Heart right ventricle (tissue), 16 donors: ENCODE results near the gene ZDHHC24. TPM values are rescaled to one million over a fixed set of nuclear protein-coding genes. Genes with fewer than 3 reads are reported as not detected.

ENCODE experiments used
- ATAC-seq, 8 donors: fragments of 200-7000 bp; cut with Tn5 transposase; one replicate each; pipeline ENCODE4 v1.9.1; 2020; ENCODE audit warnings: mild to moderate bottlenecking in 8 of 8, moderate library complexity in 8 of 8, moderate number of reproducible peaks in 1 of 8
- DNase-seq, 2 donors: peaks; one replicate each; pipeline ENCODE4 v3.0.0-alpha.2; 2020
- H3K27ac ChIP-seq, 10 donors: fragments of 200-600 bp; sonication (generic) in 2 of 10; one replicate each; pipeline versions ENCODE4 v1.5.0 to v1.8.0; 2020 to 2022; ENCODE audit warnings: mild to moderate bottlenecking in 3 of 10
- H3K27me3 ChIP-seq, 7 donors: fragments of 200-600 bp; one replicate each; pipeline ENCODE4 v1.8.0; 2021 to 2022; ENCODE audit warnings: mild to moderate bottlenecking in 2 of 7
- H3K36me3 ChIP-seq, 9 donors: fragments of 200-600 bp; sonication (generic) in 1 of 9; one replicate each; pipeline versions ENCODE4 v1.5.0 to v1.8.0; 2020 to 2022; ENCODE audit warnings: mild to moderate bottlenecking in 2 of 9
- H3K4me1 ChIP-seq, 9 donors: fragments of 200-600 bp; sonication (generic) in 1 of 9; one replicate each; pipeline versions ENCODE4 v1.5.0 to v1.8.0; 2020 to 2022; ENCODE audit warnings: mild to moderate bottlenecking in 4 of 9
- H3K4me3 ChIP-seq, 10 donors: fragments of 200-600 bp; sonication (generic) in 2 of 10; one replicate each; pipeline versions ENCODE4 v1.5.0 to v1.8.0; 2020 to 2022; ENCODE audit warnings: mild to moderate bottlenecking in 7 of 10, moderate library complexity in 2 of 10
- H3K9me3 ChIP-seq, 11 donors: fragments of 200-600 bp in 10 of 11; sonication (generic) in 2 of 11; one replicate each; pipeline versions ENCODE4 v1.5.0 to v1.8.0; 2013 to 2022; ENCODE audit warnings: mild to moderate bottlenecking in 2 of 11, control low read depth in 1 of 11, moderate library complexity in 1 of 11
- WGBS, 2 donors: extraction: QIAGEN DNeasy Blood & Tissue Kit; methylation state at CpG; one replicate each; pipeline ENCODE4 v1.1.7; 2013; ENCODE audit warnings: inconsistent platforms in 1 of 2; 5-methylcytosine and 5-hydroxymethylcytosine counted together
- intact Hi-C, 10 donors: fragments of 100-400 bp; cut with DNase I; formaldehyde crosslinking; loops; one replicate each; pipeline versions ENCODE4 v1.11.1 to v1.14.2; 2022
- polyA plus RNA-seq, 2 donors: library from polyadenylated mRNA; stranded (reverse); fragments of 200-250 nt; gene quantifications; one replicate each; pipeline ENCODE4 v1.2.3, GENCODE V29; 2013
- total RNA-seq, 10 donors: library from RNA; stranded (reverse); fragmentation: NEBNext Ultra II Directional in 3 of 10; extraction: Animal tissue kit (Norgen Biotek cat#: 25700) in 3 of 10; gene quantifications; one replicate each; pipeline versions ENCODE4 v1.2.1 to v1.2.4, GENCODE V29; 2021 to 2023
- TF ChIP-seq, protein P1 (sequence below), 9 donors: fragments of 200-600 bp; sonication (generic) in 2 of 9; IDR thresholded peaks; one replicate each; pipeline versions ENCODE4 v1.5.0 to v1.8.0; 2021 to 2022; ENCODE audit warnings: antibody characterized with exemption in 9 of 9, mild to moderate bottlenecking in 5 of 9, moderate library complexity in 1 of 9
- donor health status: Arrhythmogenic right ventricular cardiomyopathy.
- donor health status: ischemic (EF 13 %, LVEDD 7.1; RV severe dilation, severe dysfunction).
- donor health status: healthy with polysubstance abuse.
- donor health status: DM: no; HTN: yes; CAD: no.
- donor health status: DM: no; HTN: no; CAD: no.
- donor health status: ischemic (EF 25% LVEDD 6.9; RV normal size, moderate dysfunction).
- donor health status: ischemic (EF 25% LVEDD 5.7; RV mildly dilated, moderate dysfunction).
- donor health status: healthy.
- donor health status: DM: yes; HTN: yes; CAD: no.
- donor health status: Ischemic cardiomyopathy.
- donor health status: ischemic (EF 35%, LVEDD 5.7; RV mildly dilated, moderate dysfunction).
- donor health status: nonischemic (EF 11% LVEDD 7.7; RV severe dilation, severe dysfunction).
- donor health status: DM: yes; HTN: yes; CAD: no.
- donor health status: PGD.
- donor health status: ischemic (EF 29% LVEDD 5.4; RV normal size, mild dysfunction).
- donor health status: nonischemic (EF 23%, LVEDD 6.1; RV moderate dilation, normal function).

The ZDHHC24 gene
- total and polyA plus RNA-seq, 12 donors, result 4.6 to 8.4 (median 5.8) TPM

DNA sequence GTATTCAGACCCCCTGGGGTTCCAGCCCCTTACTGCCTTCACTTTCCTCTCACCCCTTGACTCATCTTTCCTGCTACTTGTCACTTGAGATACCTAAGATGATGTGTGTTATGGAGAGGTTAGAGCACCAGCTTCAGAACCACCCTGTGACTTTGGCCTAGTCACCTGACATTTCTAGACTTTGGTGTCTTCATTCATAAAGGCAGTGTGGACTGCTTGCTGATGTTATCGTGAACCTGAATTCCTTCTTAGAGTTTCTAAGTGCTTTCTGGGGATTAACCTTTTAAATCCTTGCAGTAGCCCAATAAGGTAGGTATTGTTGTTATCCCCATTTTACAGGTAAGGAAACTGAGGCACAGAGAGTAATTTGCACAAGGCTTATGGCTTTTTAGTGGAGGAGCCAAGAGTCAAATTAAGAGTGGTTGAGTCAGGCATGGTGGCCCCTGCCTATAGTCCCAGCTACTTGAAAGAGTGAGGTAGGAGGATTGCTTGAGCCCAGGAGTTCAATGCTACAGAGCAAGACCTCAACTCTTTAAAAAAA, 40.5 kb downstream of the ZDHHC24 start:
- TF ChIP-seq, protein P1, sequence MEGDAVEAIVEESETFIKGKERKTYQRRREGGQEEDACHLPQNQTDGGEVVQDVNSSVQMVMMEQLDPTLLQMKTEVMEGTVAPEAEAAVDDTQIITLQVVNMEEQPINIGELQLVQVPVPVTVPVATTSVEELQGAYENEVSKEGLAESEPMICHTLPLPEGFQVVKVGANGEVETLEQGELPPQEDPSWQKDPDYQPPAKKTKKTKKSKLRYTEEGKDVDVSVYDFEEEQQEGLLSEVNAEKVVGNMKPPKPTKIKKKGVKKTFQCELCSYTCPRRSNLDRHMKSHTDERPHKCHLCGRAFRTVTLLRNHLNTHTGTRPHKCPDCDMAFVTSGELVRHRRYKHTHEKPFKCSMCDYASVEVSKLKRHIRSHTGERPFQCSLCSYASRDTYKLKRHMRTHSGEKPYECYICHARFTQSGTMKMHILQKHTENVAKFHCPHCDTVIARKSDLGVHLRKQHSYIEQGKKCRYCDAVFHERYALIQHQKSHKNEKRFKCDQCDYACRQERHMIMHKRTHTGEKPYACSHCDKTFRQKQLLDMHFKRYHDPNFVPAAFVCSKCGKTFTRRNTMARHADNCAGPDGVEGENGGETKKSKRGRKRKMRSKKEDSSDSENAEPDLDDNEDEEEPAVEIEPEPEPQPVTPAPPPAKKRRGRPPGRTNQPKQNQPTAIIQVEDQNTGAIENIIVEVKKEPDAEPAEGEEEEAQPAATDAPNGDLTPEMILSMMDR (IDR thresholded peaks at IDR 0.05), result no peak
- intact Hi-C loops, result no loop called here
- H3K9me3 ChIP-seq, result no peaks in the 10 kb centered on the region
- ATAC-seq (no peak), DNase-seq (no peak)
- H3K36me3 ChIP-seq, result peaks cover 0 to 59% (median 0%) of the 10 kb centered on the region in 9 donors
- WGBS, 2 donors, result 61 to 92% methylated on average over 1 of the region's 1 CpG
- no peak overlapping the region for H3K4me3 ChIP-seq
- H3K4me1 ChIP-seq, result peaks cover 0 to 8% (median 3%) of the 10 kb centered on the region in 9 donors
- no peaks in the 10 kb centered on the region for H3K27me3 ChIP-seq
- H3K27ac ChIP-seq, result no peak overlapping the region

DNA sequence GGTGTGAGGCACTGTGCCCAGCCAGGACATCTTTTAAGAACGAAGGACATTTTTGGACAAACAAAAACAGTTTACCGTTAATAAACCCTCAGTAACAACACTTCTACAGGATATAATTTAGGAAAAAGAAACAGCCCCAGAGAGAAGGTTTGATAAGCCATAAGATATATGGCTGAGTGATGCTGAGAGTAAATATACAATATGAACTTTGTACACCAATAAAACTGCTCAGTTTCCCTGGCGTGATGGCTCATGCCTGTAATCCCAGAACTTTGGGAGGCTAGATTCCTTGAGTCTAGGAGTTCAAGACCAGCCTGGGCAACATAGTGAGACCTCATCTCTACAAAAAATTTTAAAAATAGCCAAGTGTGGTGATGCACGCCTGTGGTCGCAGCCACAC, 47.3 kb downstream of the ZDHHC24 start:
- 94 to 98% methylated on average over 5 of the region's 5 CpGs for WGBS, 2 donors
- no peak overlapping the region for H3K27ac ChIP-seq
- TF ChIP-seq, protein P1 (IDR thresholded peaks at IDR 0.05), result no peak
- ATAC-seq (no peak), DNase-seq (no peak)
- intact Hi-C loops, result no loop called here
- H3K4me1 ChIP-seq, result no peaks in the 10 kb centered on the region
- no peak overlapping the region for H3K4me3 ChIP-seq
- H3K27me3 ChIP-seq, result no peaks in the 10 kb centered on the region
- H3K9me3 ChIP-seq, result no peaks in the 10 kb centered on the region
- peaks cover 0 to 95% (median 9%) of the 10 kb centered on the region in 9 donors for H3K36me3 ChIP-seq

DNA sequence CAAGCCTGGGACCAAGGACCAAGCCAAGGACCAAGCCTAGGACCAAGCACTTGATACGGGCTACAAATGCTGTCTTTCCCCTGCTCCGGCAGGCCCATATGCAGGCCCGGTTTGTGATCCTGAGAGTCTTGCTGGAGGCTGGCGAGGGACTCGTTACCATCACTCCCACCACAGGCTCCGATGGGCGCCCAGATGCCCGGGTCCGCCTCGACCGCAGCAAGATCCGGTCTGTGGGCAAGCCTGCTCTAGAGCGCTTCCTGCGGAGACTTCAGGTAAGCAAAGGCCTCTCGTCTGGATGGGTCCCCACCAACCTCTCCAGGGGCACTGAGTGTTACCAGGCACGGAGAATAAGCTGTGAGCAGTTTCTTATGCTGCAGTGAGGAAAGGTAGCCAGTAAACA, 48.6 kb downstream of the ZDHHC24 start:
- TF ChIP-seq, protein P1 (IDR thresholded peaks at IDR 0.05), result no peak
- intact Hi-C loops, result no loop called here
- Histone ChIP-seq H3K4me1 (no peaks in the 10 kb centered on the region), H3K36me3 (peaks cover 0 to 95% (median 9%) of the 10 kb centered on the region in 9 donors), H3K27ac (no peak overlapping the region), H3K27me3 (no peaks in the 10 kb centered on the region), H3K9me3 (no peaks in the 10 kb centered on the region), H3K4me3 (no peak overlapping the region)
- DNase-seq, result no peak
- 95 to 98% methylated on average over 16 of the region's 16 CpGs for WGBS, 2 donors
- no peak for ATAC-seq

DNA sequence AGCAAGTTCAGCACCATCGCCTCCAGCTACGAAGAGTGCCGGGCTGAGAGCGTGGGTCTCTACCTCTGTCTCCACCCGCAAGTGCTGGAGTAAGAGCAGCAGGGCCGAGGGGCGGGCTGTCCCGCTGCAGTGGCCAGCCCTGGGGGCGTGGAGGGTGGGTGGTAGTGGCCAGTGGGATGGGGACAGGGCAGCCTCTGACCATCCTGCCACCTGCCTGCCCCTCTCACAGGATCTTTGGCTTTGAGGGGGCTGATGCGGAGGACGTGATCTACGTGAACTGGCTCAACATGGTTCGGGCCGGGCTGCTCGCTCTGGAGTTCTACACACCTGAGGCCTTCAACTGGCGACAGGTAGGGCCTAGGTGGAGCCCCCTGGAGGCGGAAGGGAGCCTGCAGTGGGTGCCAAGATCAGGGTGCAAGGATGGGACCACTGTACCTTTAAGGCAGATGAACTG, 50.4 kb downstream of the ZDHHC24 start:
- peak in 1 of 8 donors; percentile 33 for ATAC-seq
- Histone ChIP-seq H3K4me1 (no peaks in the 10 kb centered on the region), H3K9me3 (no peaks in the 10 kb centered on the region), H3K36me3 (peaks cover 0 to 97% (median 9%) of the 10 kb centered on the region in 9 donors), H3K27me3 (no peaks in the 10 kb centered on the region), H3K27ac (no peak overlapping the region), H3K4me3 (no peak overlapping the region)
- 94 to 97% methylated on average over 17 of the region's 17 CpGs for WGBS, 2 donors
- intact Hi-C loops, result no loop called here
- TF ChIP-seq, protein P1 (IDR thresholded peaks at IDR 0.05), result no peak
- no peak for DNase-seq
